WTC11 (cell line): ENCODE results near the gene GPR101. TPM values are rescaled to one million over a fixed set of nuclear protein-coding genes. Genes with fewer than 3 reads are reported as not detected.

Source experiments
- total RNA-seq: library from RNA; stranded (reverse); gene quantifications from 3 replicates; pipeline ENCODE4 v1.2.3, GENCODE V29; 2021

Gene GPR101
- total RNA-seq, 1 experiment from 2014 or later, result not detected

Other genes starting within 250 kb of the GPR101 start
- gene RBMX, start 153.3 kb downstream of the GPR101 start, total RNA-seq, result 373 to 398 TPM (median 379 TPM) in 3 replicates